DND-41 (cell line): ENCODE measurements around the gene AMPH.

ENCODE experiments used
- CTCF ChIP-seq: IDR thresholded peaks from 2 replicates; pipeline ENCODE4 v1.5.1; 2012; ENCODE audit warnings: borderline replicate concordance, low read length, moderate library complexity, mild to moderate bottlenecking; ENCODE audit not compliant: poor library complexity, severe bottlenecking; ENCODE audit errors: extremely low read depth
- EZH2 ChIP-seq: IDR thresholded peaks from 3 replicates; pipeline ENCODE4 v1.6.1; 2012; ENCODE audit warnings: borderline replicate concordance, low read depth, mild to moderate bottlenecking, moderate library complexity, low read length, inconsistent platforms; ENCODE audit not compliant: severe bottlenecking

- no peak for TF ChIP-seq CTCF
- TF ChIP-seq EZH2: no peak
Observed at GRCh38 chr7:38383281-38383680, 247.9 kb downstream of the AMPH start.
